B cell (primary cell): ENCODE data around the gene SMIM14.

Experiments
- EZH2 ChIP-seq: IDR thresholded peaks from 2 replicates; pipeline ENCODE4 v1.6.1; 2012; ENCODE audit warnings: borderline replicate concordance, low read depth, mild to moderate bottlenecking, moderate library complexity, low read length; ENCODE audit not compliant: insufficient read depth, poor library complexity, severe bottlenecking
- TF ChIP-seq, protein P1 (sequence below): fragments of 200-600 bp; IDR thresholded peaks from one replicate; pipeline ENCODE4 v1.8.0; 2022; ENCODE audit warnings: antibody characterized with exemption, mild to moderate bottlenecking

GRCh38 chr4:39687014-39687413 lies 48.3 kb upstream of the SMIM14 start:
- TF ChIP-seq, protein P1, sequence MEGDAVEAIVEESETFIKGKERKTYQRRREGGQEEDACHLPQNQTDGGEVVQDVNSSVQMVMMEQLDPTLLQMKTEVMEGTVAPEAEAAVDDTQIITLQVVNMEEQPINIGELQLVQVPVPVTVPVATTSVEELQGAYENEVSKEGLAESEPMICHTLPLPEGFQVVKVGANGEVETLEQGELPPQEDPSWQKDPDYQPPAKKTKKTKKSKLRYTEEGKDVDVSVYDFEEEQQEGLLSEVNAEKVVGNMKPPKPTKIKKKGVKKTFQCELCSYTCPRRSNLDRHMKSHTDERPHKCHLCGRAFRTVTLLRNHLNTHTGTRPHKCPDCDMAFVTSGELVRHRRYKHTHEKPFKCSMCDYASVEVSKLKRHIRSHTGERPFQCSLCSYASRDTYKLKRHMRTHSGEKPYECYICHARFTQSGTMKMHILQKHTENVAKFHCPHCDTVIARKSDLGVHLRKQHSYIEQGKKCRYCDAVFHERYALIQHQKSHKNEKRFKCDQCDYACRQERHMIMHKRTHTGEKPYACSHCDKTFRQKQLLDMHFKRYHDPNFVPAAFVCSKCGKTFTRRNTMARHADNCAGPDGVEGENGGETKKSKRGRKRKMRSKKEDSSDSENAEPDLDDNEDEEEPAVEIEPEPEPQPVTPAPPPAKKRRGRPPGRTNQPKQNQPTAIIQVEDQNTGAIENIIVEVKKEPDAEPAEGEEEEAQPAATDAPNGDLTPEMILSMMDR, result no peak
- TF ChIP-seq EZH2, result no peak
